WTC11 (cell line): ENCODE results near the gene GARNL3. TPM values are rescaled to one million over a fixed set of nuclear protein-coding genes. Genes with fewer than 3 reads are reported as not detected.

Experiments
- ATAC-seq: fragments of 200-7000 bp; cut with Tn5 transposase; 2 replicates; pipeline ENCODE4 v1.10.0; 2021; ENCODE audit warnings: mild to moderate bottlenecking, moderate library complexity
- CTCF ChIA-PET: fragments of 300-600 bp; sonication (Branson Sonifier 250); formaldehyde crosslinking; loops from one replicate; lab custom pipeline; 2021; ENCODE audit warnings: antibody characterized with exemption; lab: Charles Lee
- POLR2A ChIA-PET: fragments of 350-600 bp; sonication (Branson Sonifier 250); formaldehyde crosslinking; loops from one replicate; lab custom pipeline; 2021; ENCODE audit warnings: antibody characterized with exemption; lab: Charles Lee
- DNase-seq: peaks from one replicate; pipeline ENCODE4 v3.0.0; 2021; ENCODE audit warnings: low spot score
- H3K27ac Mint-ChIP-seq: 2 replicates; pipeline ENCODE4 v1.8.0; 2021; ENCODE audit warnings: mixed read lengths
- H3K27me3 Mint-ChIP-seq: 2 replicates; pipeline ENCODE4 v1.8.0; 2021; ENCODE audit warnings: low read depth, mild to moderate bottlenecking, moderate library complexity, mixed read lengths
- H3K36me3 Mint-ChIP-seq: 2 replicates; pipeline ENCODE4 v1.8.0; 2021; ENCODE audit warnings: mixed read lengths
- H3K4me1 Mint-ChIP-seq: 2 replicates; pipeline ENCODE4 v1.8.0; 2022; ENCODE audit warnings: mixed read lengths
- H3K4me3 Mint-ChIP-seq: 2 replicates; pipeline ENCODE4 v1.8.0; 2021; ENCODE audit warnings: mild to moderate bottlenecking, moderate library complexity, mixed read lengths
- H3K9me3 Mint-ChIP-seq: 2 replicates; pipeline ENCODE4 v1.8.0; 2021; ENCODE audit warnings: mixed read lengths
- FOXJ3 ChIP-seq: sonication (generic); formaldehyde crosslinking; IDR thresholded peaks from 2 replicates; pipeline ENCODE4 v1.9.0; 2021; ENCODE audit warnings: missing genetic modification reagents, mild to moderate bottlenecking, borderline replicate concordance
- GRHL2 ChIP-seq: fragments of 250-450 bp; sonication (Bioruptor Pico); IDR thresholded peaks from 2 replicates; pipeline ENCODE4 v1.8.0; 2022; ENCODE audit warnings: mild to moderate bottlenecking, moderate library complexity; ENCODE audit not compliant: insufficient replicate concordance, severe bottlenecking
- IRF1 ChIP-seq: sonication (generic); formaldehyde crosslinking; IDR thresholded peaks from 2 replicates; pipeline ENCODE4 v1.8.0; 2023; ENCODE audit warnings: missing genetic modification reagents
- JAZF1 ChIP-seq: fragments of 250-450 bp; sonication (Bioruptor Pico); IDR thresholded peaks from 2 replicates; pipeline ENCODE4 v1.9.0; 2021; ENCODE audit warnings: moderate library complexity, mild to moderate bottlenecking, inconsistent platforms
- NFYB ChIP-seq: sonication (generic); formaldehyde crosslinking; conservative IDR thresholded peaks from 2 replicates; pipeline ENCODE4 v1.8.0; 2022; ENCODE audit warnings: low read depth, missing genetic modification reagents
- NR3C1 ChIP-seq: sonication (generic); formaldehyde crosslinking; conservative IDR thresholded peaks from 2 replicates; pipeline ENCODE4 v1.8.1; 2023; ENCODE audit warnings: low read depth, mild to moderate bottlenecking, missing genetic modification reagents
- PRRX2 ChIP-seq: fragments of 250-450 bp; sonication (Bioruptor Pico); IDR thresholded peaks from 2 replicates; pipeline ENCODE4 v1.8.0; 2021; ENCODE audit warnings: mild to moderate bottlenecking
- SMAD3 ChIP-seq: sonication (generic); formaldehyde crosslinking; IDR thresholded peaks from 2 replicates; pipeline ENCODE4 v1.8.0; 2022; ENCODE audit warnings: missing genetic modification reagents, mild to moderate bottlenecking, borderline replicate concordance
- ZNF138 ChIP-seq: sonication (generic); formaldehyde crosslinking; conservative IDR thresholded peaks from 2 replicates; pipeline ENCODE4 v1.8.1; 2022; ENCODE audit warnings: mild to moderate bottlenecking, moderate library complexity, missing genetic modification reagents
- ZNF281 ChIP-seq: sonication (generic); formaldehyde crosslinking; IDR thresholded peaks from 2 replicates; pipeline ENCODE4 v1.8.0; 2023; ENCODE audit warnings: mild to moderate bottlenecking, missing genetic modification reagents
- ZNF317 ChIP-seq: sonication (generic); formaldehyde crosslinking; IDR thresholded peaks from 2 replicates; pipeline ENCODE4 v1.8.1; 2023; ENCODE audit warnings: low read depth, mild to moderate bottlenecking, moderate library complexity, missing genetic modification reagents, borderline replicate concordance
- ZNF416 ChIP-seq: fragments of 250-450 bp; sonication (Bioruptor Pico); IDR thresholded peaks from 2 replicates; pipeline ENCODE4 v1.9.0; 2021; ENCODE audit warnings: mild to moderate bottlenecking, inconsistent platforms
- ZNF512 ChIP-seq: sonication (generic); formaldehyde crosslinking; IDR thresholded peaks from 2 replicates; pipeline ENCODE4 v1.8.1; 2022; ENCODE audit warnings: missing genetic modification reagents, borderline replicate concordance
- total RNA-seq: library from RNA; stranded (reverse); gene quantifications from 3 replicates; pipeline ENCODE4 v1.2.3, GENCODE V29; 2021
- TF ChIP-seq, protein P1 (sequence below): sonication (generic); formaldehyde crosslinking; IDR thresholded peaks from 2 replicates; pipeline ENCODE4 v1.8.1; 2022; ENCODE audit warnings: low read depth, missing genetic modification reagents, borderline replicate concordance
- TF ChIP-seq, protein P2 (sequence below): fragments of 250-450 bp; sonication (Bioruptor Pico); IDR thresholded peaks from 2 replicates; pipeline ENCODE4 v1.9.0; 2021; ENCODE audit warnings: mild to moderate bottlenecking
- TF ChIP-seq, protein P3 (sequence below): sonication (generic); formaldehyde crosslinking; IDR thresholded peaks from 2 replicates; pipeline ENCODE4 v1.8.0; 2022; ENCODE audit warnings: missing genetic modification reagents
- TF ChIP-seq, protein P4 (sequence below): sonication (generic); formaldehyde crosslinking; IDR thresholded peaks from 2 replicates; pipeline ENCODE4 v1.8.1; 2023; ENCODE audit warnings: mild to moderate bottlenecking, missing genetic modification reagents

Gene GARNL3
- total RNA-seq, 1 experiment from 2014 or later, result 17.8 TPM

- TF ChIP-seq, protein P1, sequence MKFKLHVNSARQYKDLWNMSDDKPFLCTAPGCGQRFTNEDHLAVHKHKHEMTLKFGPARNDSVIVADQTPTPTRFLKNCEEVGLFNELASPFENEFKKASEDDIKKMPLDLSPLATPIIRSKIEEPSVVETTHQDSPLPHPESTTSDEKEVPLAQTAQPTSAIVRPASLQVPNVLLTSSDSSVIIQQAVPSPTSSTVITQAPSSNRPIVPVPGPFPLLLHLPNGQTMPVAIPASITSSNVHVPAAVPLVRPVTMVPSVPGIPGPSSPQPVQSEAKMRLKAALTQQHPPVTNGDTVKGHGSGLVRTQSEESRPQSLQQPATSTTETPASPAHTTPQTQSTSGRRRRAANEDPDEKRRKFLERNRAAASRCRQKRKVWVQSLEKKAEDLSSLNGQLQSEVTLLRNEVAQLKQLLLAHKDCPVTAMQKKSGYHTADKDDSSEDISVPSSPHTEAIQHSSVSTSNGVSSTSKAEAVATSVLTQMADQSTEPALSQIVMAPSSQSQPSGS (CRISPR knock-in tag), result no peak
- TF ChIP-seq GRHL2, result no peak
- no peak for TF ChIP-seq ZNF512 (CRISPR knock-in tag)
Measured at GRCh38 chr9:127341152-127341551, 76.6 kb downstream of the GARNL3 start (continued).

DNA sequence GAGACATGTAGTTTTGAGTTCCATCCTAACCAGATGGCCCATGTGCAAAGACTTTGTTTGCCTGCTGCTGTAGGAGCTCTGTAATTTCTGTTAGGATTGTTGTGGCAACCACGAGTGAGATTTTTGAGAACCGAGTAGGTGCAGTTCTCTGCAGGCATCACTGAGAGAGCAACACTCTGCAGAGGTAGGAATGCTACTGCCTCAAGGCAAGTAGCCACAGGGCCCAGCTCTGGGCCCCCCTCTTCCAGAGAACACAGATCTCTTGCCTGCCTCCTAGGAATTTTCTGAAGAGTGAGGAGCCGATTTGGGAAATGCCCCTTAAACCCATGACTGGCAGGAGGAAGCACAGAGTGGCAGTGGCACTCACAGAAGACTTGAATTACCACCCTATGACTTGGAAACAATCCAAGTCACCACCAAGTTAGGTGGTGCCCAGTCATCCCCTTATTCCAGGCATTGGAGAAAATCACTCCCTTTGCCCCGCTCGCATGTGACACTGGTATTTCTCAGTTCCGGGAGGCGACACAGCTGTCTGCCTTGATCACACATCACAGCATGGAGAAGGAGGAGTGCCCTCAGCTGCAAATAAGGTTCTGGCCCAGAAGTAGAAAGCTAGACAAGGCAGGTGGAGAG lies 79.9 kb downstream of the GARNL3 start:
- DNase-seq (no peak), ATAC-seq (no peak)
- H3K27ac Mint-ChIP-seq, result no peak overlapping the region
- no peaks in the 10 kb centered on the region for H3K27me3 Mint-ChIP-seq
- peaks cover 9% of the 10 kb centered on the region for H3K4me1 Mint-ChIP-seq
- TF ChIP-seq ZNF281, result no peak
- TF ChIP-seq ZNF416, result no peak
- TF ChIP-seq, protein P2, sequence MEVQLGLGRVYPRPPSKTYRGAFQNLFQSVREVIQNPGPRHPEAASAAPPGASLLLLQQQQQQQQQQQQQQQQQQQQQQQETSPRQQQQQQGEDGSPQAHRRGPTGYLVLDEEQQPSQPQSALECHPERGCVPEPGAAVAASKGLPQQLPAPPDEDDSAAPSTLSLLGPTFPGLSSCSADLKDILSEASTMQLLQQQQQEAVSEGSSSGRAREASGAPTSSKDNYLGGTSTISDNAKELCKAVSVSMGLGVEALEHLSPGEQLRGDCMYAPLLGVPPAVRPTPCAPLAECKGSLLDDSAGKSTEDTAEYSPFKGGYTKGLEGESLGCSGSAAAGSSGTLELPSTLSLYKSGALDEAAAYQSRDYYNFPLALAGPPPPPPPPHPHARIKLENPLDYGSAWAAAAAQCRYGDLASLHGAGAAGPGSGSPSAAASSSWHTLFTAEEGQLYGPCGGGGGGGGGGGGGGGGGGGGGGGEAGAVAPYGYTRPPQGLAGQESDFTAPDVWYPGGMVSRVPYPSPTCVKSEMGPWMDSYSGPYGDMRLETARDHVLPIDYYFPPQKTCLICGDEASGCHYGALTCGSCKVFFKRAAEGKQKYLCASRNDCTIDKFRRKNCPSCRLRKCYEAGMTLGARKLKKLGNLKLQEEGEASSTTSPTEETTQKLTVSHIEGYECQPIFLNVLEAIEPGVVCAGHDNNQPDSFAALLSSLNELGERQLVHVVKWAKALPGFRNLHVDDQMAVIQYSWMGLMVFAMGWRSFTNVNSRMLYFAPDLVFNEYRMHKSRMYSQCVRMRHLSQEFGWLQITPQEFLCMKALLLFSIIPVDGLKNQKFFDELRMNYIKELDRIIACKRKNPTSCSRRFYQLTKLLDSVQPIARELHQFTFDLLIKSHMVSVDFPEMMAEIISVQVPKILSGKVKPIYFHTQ (CRISPR knock-in tag), result no peak
- TF ChIP-seq JAZF1 (CRISPR knock-in tag), result no peak
- TF ChIP-seq, protein P1 (CRISPR knock-in tag), result no peak
- TF ChIP-seq FOXJ3 (CRISPR knock-in tag), result no peak
- TF ChIP-seq PRRX2 (CRISPR knock-in tag), result no peak
- TF ChIP-seq, protein P3, sequence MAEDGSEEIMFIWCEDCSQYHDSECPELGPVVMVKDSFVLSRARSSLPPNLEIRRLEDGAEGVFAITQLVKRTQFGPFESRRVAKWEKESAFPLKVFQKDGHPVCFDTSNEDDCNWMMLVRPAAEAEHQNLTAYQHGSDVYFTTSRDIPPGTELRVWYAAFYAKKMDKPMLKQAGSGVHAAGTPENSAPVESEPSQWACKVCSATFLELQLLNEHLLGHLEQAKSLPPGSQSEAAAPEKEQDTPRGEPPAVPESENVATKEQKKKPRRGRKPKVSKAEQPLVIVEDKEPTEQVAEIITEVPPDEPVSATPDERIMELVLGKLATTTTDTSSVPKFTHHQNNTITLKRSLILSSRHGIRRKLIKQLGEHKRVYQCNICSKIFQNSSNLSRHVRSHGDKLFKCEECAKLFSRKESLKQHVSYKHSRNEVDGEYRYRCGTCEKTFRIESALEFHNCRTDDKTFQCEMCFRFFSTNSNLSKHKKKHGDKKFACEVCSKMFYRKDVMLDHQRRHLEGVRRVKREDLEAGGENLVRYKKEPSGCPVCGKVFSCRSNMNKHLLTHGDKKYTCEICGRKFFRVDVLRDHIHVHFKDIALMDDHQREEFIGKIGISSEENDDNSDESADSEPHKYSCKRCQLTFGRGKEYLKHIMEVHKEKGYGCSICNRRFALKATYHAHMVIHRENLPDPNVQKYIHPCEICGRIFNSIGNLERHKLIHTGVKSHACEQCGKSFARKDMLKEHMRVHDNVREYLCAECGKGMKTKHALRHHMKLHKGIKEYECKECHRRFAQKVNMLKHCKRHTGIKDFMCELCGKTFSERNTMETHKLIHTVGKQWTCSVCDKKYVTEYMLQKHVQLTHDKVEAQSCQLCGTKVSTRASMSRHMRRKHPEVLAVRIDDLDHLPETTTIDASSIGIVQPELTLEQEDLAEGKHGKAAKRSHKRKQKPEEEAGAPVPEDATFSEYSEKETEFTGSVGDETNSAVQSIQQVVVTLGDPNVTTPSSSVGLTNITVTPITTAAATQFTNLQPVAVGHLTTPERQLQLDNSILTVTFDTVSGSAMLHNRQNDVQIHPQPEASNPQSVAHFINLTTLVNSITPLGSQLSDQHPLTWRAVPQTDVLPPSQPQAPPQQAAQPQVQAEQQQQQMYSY (CRISPR knock-in tag), result no peak
- TF ChIP-seq ZNF317 (CRISPR knock-in tag), result no peak
- no peak for TF ChIP-seq SMAD3 (CRISPR knock-in tag)
- TF ChIP-seq, protein P4, sequence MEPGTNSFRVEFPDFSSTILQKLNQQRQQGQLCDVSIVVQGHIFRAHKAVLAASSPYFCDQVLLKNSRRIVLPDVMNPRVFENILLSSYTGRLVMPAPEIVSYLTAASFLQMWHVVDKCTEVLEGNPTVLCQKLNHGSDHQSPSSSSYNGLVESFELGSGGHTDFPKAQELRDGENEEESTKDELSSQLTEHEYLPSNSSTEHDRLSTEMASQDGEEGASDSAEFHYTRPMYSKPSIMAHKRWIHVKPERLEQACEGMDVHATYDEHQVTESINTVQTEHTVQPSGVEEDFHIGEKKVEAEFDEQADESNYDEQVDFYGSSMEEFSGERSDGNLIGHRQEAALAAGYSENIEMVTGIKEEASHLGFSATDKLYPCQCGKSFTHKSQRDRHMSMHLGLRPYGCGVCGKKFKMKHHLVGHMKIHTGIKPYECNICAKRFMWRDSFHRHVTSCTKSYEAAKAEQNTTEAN (CRISPR knock-in tag), result no peak
- TF ChIP-seq NFYB (CRISPR knock-in tag), result no peak
- no peak for TF ChIP-seq IRF1 (CRISPR knock-in tag)
- TF ChIP-seq NR3C1, result no peak
- TF ChIP-seq ZNF138 (CRISPR knock-in tag), result no peak
- POLR2A ChIA-PET, result no interaction called here
- H3K36me3 Mint-ChIP-seq, result peaks cover 14% of the 10 kb centered on the region
- H3K4me3 Mint-ChIP-seq, result no peak overlapping the region
- no peaks in the 10 kb centered on the region for H3K9me3 Mint-ChIP-seq
- CTCF ChIA-PET, result interaction anchor here (1.7 kb wide), 1 partner anchor 130 kb away, joined by 5 read pairs; no protein-coding TSS in a partner anchor
